Loucy (cell line): ENCODE data around the gene HMG20B.

ENCODE experiments used
- H2AFZ ChIP-seq: fragments of 200-600 bp; sonication (generic); 2 replicates; pipeline ENCODE4 v1.6.0; 2016; ENCODE audit warnings: antibody characterized with exemption, mild to moderate bottlenecking, low read length, moderate library complexity
- H3F3A ChIP-seq: fragments of 200-600 bp; 2 replicates; pipeline ENCODE4 v1.6.0; 2016; ENCODE audit warnings: antibody characterized with exemption, low read depth, mild to moderate bottlenecking
- H3K27me3 ChIP-seq: fragments of 200-600 bp; sonication (generic); 2 replicates; pipeline ENCODE4 v1.6.1; 2014; ENCODE audit warnings: low read length, mild to moderate bottlenecking; ENCODE audit not compliant: insufficient read depth, poor library complexity, severe bottlenecking
- H3K36me3 ChIP-seq: fragments of 200-600 bp; sonication (generic); 2 replicates; pipeline ENCODE4 v1.6.1; 2016; ENCODE audit warnings: low read length; ENCODE audit not compliant: insufficient read depth
- H3K4me1 ChIP-seq: fragments of 200-600 bp; sonication (generic); 2 replicates; pipeline ENCODE4 v1.5.1; 2014; ENCODE audit warnings: low read length, mild to moderate bottlenecking; ENCODE audit not compliant: insufficient read depth, poor library complexity, severe bottlenecking
- H3K4me2 ChIP-seq: fragments of 200-600 bp; sonication (generic); 2 replicates; pipeline ENCODE4 v1.6.0; 2014; ENCODE audit warnings: antibody characterized with exemption, low read length, low read depth, mild to moderate bottlenecking; ENCODE audit not compliant: poor library complexity, severe bottlenecking
- H3K4me3 ChIP-seq: fragments of 200-600 bp; sonication (generic); 2 replicates; pipeline ENCODE4 v1.5.1; 2014; ENCODE audit warnings: low read length, mild to moderate bottlenecking, mixed read lengths; ENCODE audit not compliant: poor library complexity, severe bottlenecking
- H3K79me2 ChIP-seq: fragments of 200-600 bp; sonication (generic); 2 replicates; pipeline ENCODE4 v1.6.1; 2014; ENCODE audit warnings: low read length; ENCODE audit not compliant: insufficient read depth
- H3K9ac ChIP-seq: fragments of 200-600 bp; sonication (generic); 2 replicates; pipeline ENCODE4 v1.6.0; 2014; ENCODE audit warnings: mild to moderate bottlenecking, low read depth, low read length, moderate library complexity; ENCODE audit not compliant: poor library complexity, severe bottlenecking
- H3K9me2 ChIP-seq: fragments of 200-600 bp; sonication (generic); replicated peaks from 2 replicates; pipeline ENCODE4 v1.6.1; 2016; ENCODE audit warnings: low read depth, low read length, mixed read lengths
- H3K9me3 ChIP-seq: fragments of 200-600 bp; sonication (generic); 2 replicates; pipeline ENCODE4 v1.6.1; 2014; ENCODE audit warnings: mild to moderate bottlenecking, antibody characterized with exemption, low read length, low read depth; ENCODE audit not compliant: insufficient read depth
- H4K20me1 ChIP-seq: fragments of 200-600 bp; sonication (generic); 2 replicates; pipeline ENCODE4 v1.6.0; 2014; ENCODE audit warnings: antibody characterized with exemption, low read length, mild to moderate bottlenecking; ENCODE audit not compliant: insufficient read depth, poor library complexity, severe bottlenecking
- EZH2phosphoT487 ChIP-seq: fragments of 200-600 bp; IDR thresholded peaks from 2 replicates; pipeline ENCODE4 v1.6.1; 2018; ENCODE audit warnings: antibody characterized with exemption, mild to moderate bottlenecking, moderate library complexity, borderline replicate concordance
- TF ChIP-seq, protein P1 (sequence below): fragments of 200-600 bp; sonication (generic); conservative IDR thresholded peaks from 2 replicates; pipeline ENCODE4 v1.5.1; 2014; ENCODE audit warnings: mild to moderate bottlenecking, antibody characterized with exemption, low read length

The HMG20B gene

DNA sequence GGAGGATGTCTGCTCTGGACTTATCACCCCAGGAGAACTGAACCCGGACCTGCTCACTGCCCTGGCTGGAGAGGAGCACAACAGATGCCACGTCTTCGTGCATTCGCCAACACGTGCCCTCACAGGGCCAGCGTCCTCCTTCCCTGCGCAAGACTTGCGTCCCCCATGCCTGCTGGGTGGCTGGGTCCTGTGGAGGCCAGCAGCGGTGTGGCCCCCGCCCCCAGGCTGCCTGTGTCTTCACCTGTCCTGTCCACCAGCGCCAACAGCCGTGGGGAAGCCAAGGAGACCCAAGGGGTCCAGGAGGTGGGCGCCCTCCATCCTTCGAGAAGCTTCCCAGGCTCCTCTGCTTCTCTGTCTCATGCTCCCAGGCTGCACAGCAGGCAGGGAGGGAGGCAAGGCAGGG is 37.2 kb upstream of the HMG20B start:
- TF ChIP-seq, protein P1, sequence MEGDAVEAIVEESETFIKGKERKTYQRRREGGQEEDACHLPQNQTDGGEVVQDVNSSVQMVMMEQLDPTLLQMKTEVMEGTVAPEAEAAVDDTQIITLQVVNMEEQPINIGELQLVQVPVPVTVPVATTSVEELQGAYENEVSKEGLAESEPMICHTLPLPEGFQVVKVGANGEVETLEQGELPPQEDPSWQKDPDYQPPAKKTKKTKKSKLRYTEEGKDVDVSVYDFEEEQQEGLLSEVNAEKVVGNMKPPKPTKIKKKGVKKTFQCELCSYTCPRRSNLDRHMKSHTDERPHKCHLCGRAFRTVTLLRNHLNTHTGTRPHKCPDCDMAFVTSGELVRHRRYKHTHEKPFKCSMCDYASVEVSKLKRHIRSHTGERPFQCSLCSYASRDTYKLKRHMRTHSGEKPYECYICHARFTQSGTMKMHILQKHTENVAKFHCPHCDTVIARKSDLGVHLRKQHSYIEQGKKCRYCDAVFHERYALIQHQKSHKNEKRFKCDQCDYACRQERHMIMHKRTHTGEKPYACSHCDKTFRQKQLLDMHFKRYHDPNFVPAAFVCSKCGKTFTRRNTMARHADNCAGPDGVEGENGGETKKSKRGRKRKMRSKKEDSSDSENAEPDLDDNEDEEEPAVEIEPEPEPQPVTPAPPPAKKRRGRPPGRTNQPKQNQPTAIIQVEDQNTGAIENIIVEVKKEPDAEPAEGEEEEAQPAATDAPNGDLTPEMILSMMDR: no peak
- no peak for TF ChIP-seq EZH2phosphoT487
- H3K4me3 ChIP-seq: no peak overlapping the region
- no peaks in the 10 kb centered on the region for H3K9me2 ChIP-seq
- no peaks in the 10 kb centered on the region for H3K9me3 ChIP-seq
- peaks cover 65% of the 10 kb centered on the region; the same call in 1 of the 2 replicates for H3K36me3 ChIP-seq
- no peak overlapping the region for H3K9ac ChIP-seq
- H3K79me2 ChIP-seq: no peaks in the 10 kb centered on the region
- no peaks in the 10 kb centered on the region for H3F3A ChIP-seq
- no peaks in the 10 kb centered on the region for H3K27me3 ChIP-seq
- no peak overlapping the region for H3K4me2 ChIP-seq
- H4K20me1 ChIP-seq: no peaks in the 10 kb centered on the region
- no peaks in the 10 kb centered on the region for H3K4me1 ChIP-seq
- H2AFZ ChIP-seq: no peak overlapping the region

- H3K36me3 ChIP-seq: peaks cover 61% of the 10 kb centered on the region; the same call in 1 of the 2 replicates
- no peaks in the 10 kb centered on the region for H3K4me1 ChIP-seq
- H3K9me3 ChIP-seq: no peaks in the 10 kb centered on the region
- H3K9ac ChIP-seq: no peak overlapping the region
- no peaks in the 10 kb centered on the region for H3K9me2 ChIP-seq
- H3F3A ChIP-seq: no peaks in the 10 kb centered on the region
- no peak overlapping the region for H3K4me2 ChIP-seq
- no peaks in the 10 kb centered on the region for H4K20me1 ChIP-seq
- no peak overlapping the region for H2AFZ ChIP-seq
- no peak for TF ChIP-seq EZH2phosphoT487
- TF ChIP-seq, protein P1: no peak
- no peaks in the 10 kb centered on the region for H3K27me3 ChIP-seq
- H3K79me2 ChIP-seq: no peaks in the 10 kb centered on the region
- H3K4me3 ChIP-seq: no peak overlapping the region
Observed at GRCh38 chr19:3535981-3536380, 36.8 kb upstream of the HMG20B start.

- no peaks in the 10 kb centered on the region for H4K20me1 ChIP-seq
- H3F3A ChIP-seq: no peaks in the 10 kb centered on the region
- H3K4me3 ChIP-seq: no peak overlapping the region
- H3K36me3 ChIP-seq: peaks cover 55% of the 10 kb centered on the region; the same call in 1 of the 2 replicates
- H3K4me1 ChIP-seq: no peaks in the 10 kb centered on the region
- H2AFZ ChIP-seq: no peak overlapping the region
- no peak overlapping the region for H3K9ac ChIP-seq
- H3K79me2 ChIP-seq: no peaks in the 10 kb centered on the region
- H3K9me2 ChIP-seq: no peaks in the 10 kb centered on the region
- no peaks in the 10 kb centered on the region for H3K27me3 ChIP-seq
- TF ChIP-seq, protein P1: no peak
- H3K4me2 ChIP-seq: no peak overlapping the region
- H3K9me3 ChIP-seq: no peaks in the 10 kb centered on the region
Observed at GRCh38 chr19:3536429-3537100, 36.2 kb upstream of the HMG20B start.
